DMS 273 (cell line): ENCODE data around the gene FURIN.
"Not testable (repeated sequence)": the region's sequence is repeated elsewhere in the genome, so short reads cannot be mapped to it uniquely, and the experiment has no call there.

Experiments
- DNase-seq: peaks from one replicate; lab custom pipeline; 2025; ENCODE audit not compliant: unreplicated experiment; lab: John Stamatoyannopoulos, UW

The FURIN gene

GRCh38 chr15:90869601-90870353, 1.4 kb downstream of the FURIN start:
- DNase-seq = no peak

GRCh38 chr15:90870354-90871138, 2.2 kb downstream of the FURIN start:
- DNase-seq = no peak

GRCh38 chr15:90871139-90871715, 2.8 kb downstream of the FURIN start:
- peak; percentile 51 for DNase-seq

- DNase-seq = peak; percentile 35
These were observed 3.5 kb downstream of the FURIN start for GRCh38 chr15:90871716-90872485.

GRCh38 chr15:90872486-90873184, 4.2 kb downstream of the FURIN start:
- peak; percentile 34 for DNase-seq

- peak; percentile 24 for DNase-seq
These were observed 5.2 kb downstream of the FURIN start for GRCh38 chr15:90873488-90873997.

- DNase-seq = peak; percentile 60
These were observed 5.7 kb downstream of the FURIN start for GRCh38 chr15:90873998-90874605.

- not testable (repeated sequence) for DNase-seq
These were observed 6.6 kb downstream of the FURIN start for GRCh38 chr15:90874986-90875385.

- DNase-seq = no peak
These were observed 7.2 kb downstream of the FURIN start for GRCh38 chr15:90875549-90875981.

GRCh38 chr15:90876046-90876445, 7.7 kb downstream of the FURIN start:
- DNase-seq = no peak

- DNase-seq = no peak
These were observed 8.3 kb downstream of the FURIN start for GRCh38 chr15:90876512-90877170.

- DNase-seq = no peak
These were observed 8.9 kb downstream of the FURIN start for GRCh38 chr15:90877315-90877714.

GRCh38 chr15:90877996-90878395, 9.6 kb downstream of the FURIN start:
- no peak for DNase-seq

- DNase-seq = no peak
These were observed 10.3 kb downstream of the FURIN start for GRCh38 chr15:90878660-90879059.

GRCh38 chr15:90879730-90880366, 11.5 kb downstream of the FURIN start:
- no peak for DNase-seq

GRCh38 chr15:90880381-90881145, 12.2 kb downstream of the FURIN start:
- DNase-seq = no peak

GRCh38 chr15:90881181-90881977, 13.0 kb downstream of the FURIN start:
- no peak for DNase-seq
